GM21723 (cell line): ENCODE results near the gene SEMA6B.

Experiments
- ATAC-seq: cut with Tn5 transposase; IDR thresholded peaks from one replicate; pipeline ENCODE4 v1.9.1; 2021; ENCODE audit warnings: mild to moderate bottlenecking, moderate library complexity; ENCODE audit not compliant: unreplicated experiment

The SEMA6B gene

DNA sequence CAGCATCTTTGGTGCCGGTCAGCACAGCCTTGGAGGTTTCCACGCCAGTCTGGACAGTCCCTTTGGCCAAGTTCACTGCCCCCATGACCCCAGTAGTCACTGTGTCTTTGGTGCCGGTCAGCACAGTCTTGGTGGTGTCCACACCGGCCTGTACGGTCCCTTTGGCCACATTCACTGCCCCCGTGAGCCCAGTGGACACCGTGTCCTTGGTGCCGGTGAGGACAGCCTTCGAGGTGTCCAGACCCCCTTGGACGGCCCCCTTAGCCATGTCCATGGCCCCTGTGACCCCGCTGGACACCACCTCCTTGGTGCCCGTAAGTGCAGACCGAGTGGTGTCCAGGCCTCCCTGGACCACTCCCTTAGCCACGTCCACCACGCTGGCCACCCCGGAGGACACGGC is 46.2 kb downstream of the SEMA6B start:
- ATAC-seq, result no peak

DNA sequence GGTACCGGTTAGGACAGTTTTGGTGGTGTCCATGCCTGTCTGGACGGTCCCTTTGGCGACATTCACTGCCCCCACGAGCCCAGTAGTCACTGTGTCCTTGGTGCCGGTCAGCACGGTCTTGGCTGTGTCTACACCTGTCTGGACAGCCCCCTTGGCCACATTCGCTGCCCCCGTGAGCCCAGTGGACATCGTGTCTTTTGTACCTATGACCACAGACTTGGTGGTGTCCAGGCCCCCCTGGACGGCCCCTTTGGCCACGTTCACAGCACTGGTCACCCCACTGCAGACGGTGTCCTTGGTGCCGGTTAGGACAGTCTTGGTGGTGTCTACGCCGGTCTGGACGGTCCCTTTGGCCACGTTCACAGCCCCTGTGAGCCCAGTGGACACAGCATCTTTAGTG is 47.4 kb downstream of the SEMA6B start:
- ATAC-seq, result no peak

DNA sequence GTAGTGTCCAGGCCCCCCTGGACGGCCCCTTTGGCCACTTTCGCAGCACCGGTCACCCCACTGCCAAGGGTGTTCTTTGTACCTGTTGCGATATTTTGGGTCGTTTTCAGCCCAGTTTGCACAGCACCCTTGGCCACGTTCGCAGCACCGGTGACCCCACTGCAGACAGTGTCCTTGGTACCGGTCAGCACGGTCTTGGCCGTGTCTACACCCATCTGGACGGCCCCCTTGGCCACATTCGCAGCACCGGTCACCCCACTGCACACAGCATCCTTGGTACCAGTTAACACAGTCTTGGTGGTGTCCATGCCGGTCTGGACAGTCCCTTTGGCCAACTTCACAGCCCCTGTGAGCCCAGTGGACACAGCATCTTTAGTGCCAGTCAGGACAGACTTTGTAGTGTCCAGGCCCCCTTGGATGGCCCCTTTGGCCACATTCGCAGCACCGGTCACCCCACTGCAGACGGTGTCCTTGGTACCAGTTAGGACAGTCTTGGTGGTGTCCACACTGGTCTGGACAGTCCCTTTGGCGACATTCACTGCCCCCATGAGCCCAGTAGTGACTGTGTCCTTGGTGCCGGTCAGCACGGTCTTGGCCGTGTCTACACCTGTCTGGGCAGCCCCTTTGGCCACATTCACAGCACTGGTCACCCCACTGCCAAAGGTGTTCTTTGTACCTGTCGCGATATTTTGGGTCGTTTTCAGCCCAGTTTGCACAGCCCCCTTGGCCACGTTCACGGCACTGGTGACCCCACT is 48.0 kb downstream of the SEMA6B start:
- no peak for ATAC-seq

DNA sequence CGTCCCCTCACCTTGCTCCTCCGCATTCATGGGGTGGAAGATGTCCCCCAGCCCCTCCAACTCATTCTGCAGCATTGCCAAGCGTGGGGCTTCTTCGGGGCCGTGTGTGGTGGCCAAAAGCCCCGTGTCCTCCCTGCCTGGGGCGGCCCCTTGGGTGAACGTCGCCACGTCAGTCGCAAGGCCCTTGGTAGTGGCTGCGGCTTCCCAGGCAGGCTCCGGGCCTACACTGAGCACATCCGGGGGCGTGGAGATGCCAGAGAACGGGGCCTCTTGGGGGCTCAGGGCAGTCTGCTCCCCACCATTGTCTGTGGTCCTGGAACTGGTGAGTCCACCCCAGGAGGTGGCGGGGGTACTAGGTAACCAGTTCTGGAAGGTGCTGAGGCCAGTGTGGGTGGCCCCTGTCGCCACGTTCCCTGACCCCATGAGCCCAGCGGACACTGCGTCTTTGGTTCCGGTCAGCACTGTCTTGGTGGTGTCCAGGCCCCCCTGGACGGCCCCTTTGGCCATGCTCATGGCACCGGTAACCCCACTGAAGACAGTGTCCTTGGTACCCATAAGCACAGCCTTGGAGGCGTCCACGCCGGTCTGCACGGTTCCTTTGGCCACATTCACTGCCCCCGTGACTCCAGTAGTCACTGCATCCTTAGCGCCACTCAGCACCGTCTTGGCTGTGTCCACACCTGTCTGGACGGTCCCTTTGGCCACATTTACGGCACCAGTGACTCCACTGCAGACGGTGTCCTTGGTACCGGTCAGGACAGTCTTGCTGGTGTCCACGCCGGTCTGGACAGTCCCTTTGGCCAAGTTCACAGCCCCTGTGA is 48.8 kb downstream of the SEMA6B start:
- no peak for ATAC-seq

DNA sequence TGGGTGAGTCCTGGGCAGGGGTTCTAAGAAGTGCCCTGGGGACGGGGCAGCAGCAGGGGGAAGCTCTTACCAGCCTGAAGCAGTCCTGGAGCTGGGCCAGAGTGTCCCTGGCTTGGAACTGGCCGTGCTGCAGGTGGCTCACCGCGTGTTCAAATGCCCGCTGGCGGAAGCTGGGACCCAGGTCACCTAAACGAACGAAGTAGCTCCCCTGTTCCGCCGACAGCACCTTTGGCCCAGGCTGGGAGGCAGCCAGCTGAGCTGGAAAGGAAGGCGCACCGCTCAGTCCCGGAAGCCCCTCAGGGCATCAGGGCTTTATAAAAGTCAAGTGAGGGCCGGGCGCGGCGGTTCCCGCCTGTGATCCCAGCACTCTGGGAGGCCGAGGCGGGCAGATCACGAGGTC is 50.8 kb downstream of the SEMA6B start:
- ATAC-seq, result no peak

DNA sequence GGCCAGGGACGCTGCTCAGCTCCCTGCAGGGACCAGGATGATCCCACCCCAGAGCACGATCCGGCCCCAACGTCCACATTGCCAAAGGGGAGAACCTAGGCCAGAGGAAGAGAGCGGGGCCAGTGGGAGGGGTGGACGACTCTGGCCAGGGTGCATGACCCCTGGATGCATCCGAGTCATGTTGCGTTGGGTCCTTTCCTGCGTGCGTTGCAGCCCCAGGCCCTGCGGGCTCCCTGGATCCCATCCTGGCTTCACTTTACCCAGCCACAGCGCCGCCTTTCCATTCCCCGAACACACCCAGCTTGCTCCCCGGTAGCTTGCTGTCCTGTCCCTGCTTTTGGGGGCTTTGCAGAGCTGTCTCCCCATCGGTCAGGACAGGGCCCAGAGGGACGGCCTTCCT is 51.7 kb downstream of the SEMA6B start:
- no peak for ATAC-seq

DNA sequence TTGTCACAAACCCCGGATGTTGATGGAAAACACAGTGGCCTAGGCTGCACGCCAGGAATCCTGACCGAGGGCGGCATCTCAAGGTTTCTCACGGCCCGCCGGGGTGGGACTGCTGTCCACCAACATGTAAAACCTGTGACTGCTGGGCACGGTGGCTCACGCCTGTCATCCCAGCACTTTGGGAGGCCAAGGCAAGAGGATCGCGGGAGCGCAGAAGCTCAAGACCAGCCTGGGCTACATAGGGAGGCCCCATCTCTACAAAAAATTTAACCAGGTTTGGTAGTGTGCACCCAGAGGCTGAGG is 52.4 kb downstream of the SEMA6B start:
- no peak for ATAC-seq

DNA sequence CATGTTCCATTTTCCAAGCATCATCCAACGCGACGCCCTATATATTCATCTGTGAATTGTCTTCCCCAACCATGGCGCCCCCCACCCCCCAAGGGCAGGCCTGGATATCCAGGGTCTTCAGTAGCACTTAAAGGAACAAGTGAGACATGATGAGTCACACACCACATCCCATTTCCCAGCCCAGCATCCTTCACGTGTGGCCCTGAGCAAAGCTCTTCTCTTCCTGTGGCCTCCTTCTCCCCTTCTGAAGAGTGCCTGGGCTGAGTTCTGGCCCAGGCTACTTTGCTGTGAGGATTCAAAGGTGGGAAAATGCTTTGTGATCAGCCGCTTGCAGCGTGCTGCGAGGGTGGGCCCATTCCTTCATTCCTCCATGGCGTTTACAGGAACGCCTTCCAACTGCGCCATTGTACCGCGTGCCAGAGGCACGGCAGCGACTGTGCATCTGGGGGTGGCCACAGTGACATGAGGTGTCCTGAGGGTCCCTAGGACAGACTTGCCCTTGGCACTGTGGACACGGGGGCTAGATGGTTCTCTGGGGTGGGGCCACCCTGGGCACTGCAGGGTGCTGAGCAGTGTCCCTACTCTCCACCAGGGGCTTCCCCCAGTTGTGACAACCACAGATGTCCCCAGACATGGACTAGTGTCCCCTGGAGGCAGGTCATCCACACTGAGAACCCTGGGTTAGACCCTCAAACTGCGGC is 52.9 kb downstream of the SEMA6B start:
- ATAC-seq, result no peak

DNA sequence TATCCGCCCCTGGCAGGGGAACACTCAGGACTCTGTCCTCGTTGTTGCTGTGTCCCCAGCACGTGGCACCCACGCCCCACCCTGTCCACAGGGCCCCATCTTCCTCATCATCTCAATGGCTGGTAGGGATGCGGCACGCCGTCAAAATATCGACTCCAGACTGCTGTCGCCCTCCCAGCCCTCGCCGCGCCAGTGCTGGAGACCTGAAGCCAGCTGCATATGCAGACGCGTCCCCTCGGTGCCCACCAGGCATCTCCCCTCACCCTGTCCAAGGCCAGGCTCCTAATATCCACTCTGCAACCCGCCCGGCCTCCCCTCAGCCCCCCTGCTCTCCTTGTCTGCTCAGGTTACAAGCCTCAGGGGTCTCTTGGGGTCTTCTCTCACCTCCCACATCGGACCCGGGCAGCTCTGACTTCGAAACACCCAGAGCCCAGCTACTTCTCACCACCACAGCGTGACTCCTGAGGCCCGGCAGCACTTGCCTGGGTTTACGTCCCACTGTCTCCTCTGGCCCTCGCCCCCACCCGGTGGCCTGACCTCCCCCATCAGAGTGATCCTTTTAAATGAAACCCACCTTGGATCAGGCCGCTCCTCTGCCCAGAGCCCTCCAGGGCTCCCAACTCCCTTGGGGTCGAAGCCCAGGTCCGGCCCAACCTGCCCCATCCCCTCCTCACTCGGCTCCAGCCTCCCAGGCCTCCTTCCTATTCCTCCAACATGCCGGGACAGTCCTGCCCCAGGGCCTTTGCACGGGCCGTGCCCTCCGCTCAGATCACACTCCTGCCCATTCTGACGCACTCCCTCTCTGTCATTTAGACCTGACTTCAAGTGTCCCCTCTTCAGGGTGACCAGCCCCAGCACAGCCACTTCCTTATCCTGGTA is 53.7 kb downstream of the SEMA6B start:
- no peak for ATAC-seq

DNA sequence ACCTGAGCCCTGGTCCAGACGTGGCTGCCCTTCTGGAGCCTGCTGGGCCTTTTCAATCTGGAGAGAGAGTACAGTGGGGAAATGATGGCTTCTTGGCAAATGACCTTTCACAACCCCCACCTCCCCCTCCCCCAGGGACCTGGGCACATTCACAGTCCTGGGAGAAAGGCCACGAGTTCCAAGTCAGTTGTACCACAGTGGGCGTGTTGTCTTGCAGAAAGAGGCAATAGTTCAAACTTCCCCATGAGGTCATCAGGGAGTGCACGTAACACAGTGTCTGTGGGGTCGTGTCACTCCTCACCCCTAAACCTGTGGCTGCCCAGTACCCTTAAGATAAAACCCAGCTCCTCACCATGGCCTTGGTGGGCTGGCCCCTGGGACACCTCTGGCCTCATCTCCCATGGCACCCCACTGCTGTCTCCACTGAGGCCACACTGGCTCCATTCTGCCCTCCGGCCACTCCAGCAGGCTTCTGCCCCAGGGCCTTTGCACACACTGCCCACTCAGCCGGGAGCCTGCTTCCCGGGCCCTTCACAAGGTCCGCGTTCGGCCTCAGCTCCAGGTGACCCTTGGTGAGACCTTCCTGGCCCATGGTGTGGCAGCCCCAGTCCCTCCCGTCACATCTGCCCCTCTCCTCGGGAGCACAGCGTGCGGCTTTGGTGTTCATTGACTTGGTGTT is 54.5 kb downstream of the SEMA6B start:
- no peak for ATAC-seq

DNA sequence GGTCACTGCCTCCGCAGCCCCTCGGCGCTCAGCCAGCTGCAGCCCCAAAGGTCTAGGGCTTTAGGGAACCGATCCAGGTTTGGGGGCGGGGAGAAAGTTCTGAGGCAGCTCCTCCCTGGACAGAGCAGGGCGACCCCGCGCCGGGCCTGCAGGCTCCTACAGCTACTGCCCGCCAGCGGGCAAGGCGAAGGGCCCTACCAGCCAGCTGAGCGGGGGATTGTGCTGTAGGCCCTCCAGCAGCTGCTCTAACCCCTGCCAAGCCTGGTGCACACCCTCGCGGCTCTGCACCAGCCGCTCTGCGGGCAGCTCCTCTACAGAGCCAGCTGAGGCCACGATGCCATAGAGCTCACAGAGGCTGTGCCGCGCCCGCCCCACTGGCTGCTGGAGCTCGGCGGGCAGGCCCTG is 55.2 kb downstream of the SEMA6B start:
- no peak for ATAC-seq

DNA sequence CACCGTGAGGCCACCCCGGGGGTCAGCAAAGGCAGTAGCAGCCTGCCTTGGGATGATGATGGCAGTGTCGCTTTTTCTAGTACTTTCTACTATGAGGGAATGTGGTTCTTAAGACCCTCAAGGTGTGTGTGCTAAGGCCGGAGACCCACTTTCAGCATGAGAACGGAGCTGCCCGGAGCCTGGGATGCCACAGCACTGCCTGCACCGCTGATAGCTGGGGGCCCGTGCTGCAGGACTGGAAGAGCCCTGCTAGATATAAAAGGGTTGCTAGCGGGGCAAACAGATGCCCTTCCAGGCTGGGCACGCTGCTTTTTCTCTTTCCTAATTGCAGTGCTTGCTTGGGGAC is 55.7 kb downstream of the SEMA6B start:
- ATAC-seq, result no peak

DNA sequence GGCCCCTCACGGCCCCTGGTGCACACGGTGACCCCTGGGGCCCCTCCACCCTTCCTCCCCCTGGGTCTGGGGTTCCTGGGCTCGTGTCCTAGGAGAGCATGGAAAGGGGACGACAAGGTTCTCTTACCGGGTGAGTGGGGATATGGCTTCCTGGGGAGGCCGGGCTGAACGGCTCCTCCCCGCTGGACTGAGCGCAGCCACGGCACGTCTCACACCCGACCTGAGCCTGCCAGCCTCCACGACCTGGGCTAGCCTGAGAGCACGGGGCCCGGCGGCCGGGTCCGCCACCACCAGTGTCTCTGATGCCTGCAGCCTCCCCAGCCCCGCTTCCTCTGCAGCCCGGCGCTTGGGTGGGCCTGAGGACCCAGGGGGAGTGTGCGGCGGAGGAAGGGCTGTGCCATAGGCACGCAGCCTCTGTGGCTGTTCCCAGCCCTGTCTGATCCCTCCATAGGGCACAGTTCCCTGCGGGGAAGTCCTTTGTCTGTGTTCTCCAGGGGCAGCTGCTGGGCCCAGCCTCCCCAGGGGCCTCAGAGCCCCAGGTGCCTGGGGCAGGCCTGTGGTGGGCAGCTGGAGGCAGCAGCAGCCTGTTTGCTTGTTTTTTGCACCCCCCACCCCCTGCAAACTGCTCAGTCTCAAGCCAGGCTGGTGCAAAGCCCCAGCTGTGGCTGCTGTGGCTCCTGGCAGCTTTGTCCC is 56.2 kb downstream of the SEMA6B start:
- ATAC-seq, result no peak

DNA sequence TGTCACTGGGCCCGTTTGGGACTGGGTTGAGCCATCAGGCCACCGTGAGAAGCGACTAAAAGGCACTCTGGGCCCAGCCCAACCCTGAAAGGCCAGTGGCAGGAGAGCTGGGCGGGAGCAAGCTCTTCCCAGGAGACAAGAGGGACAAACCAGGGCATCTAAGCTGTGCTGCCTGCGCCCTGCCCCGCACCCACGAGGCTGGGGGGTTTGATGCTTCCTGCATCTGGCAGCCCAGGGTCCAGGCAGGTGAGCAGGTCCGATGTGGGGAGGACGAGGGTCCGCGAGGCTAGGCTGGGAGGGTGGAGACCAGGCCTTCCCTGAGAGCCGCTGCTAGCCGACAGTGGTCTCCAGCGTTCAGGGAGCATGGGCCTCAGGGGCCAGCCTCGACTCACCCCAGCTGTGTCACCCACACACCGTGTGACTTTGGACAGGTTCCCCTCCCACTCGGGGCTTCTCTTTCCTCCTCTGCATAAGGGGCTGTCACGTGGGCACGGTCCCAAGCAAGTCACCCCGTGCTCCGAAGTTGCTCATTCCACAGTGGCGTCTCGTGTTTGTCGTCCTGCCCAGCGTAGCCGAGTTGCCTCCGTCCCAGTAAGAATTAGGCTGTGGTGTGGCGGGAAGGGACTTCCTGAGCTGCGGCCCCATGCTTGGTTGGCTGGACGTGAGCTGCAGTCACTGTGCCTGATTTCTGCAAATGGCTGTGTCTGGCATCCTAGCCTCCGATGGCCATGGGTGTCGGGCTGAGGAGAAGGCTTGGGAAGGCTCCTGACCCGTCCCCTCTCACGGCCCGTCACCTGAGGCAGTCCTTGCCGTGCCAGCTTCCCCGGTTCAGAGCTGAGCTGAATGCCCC is 57.0 kb downstream of the SEMA6B start:
- ATAC-seq, result no peak

DNA sequence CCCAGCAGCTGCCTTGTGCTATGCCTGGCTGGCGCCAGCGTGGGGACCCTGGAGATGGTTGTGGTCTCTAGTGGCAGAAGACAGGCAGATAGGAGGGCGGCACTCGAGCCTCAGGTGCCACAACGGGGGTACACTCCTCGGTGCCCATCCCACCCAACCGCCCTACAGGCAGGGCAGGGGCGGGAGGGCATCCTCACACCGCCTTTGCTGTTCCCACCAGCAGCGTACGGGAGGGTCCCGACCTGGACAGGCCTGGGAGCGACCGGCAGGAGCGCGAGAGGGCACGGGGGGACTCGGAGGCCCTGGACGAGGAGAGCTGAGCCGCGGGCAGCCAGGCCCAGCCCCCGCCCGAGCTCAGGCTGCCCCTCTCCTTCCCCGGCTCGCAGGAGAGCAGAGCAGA is 57.8 kb downstream of the SEMA6B start:
- ATAC-seq, result no peak

DNA sequence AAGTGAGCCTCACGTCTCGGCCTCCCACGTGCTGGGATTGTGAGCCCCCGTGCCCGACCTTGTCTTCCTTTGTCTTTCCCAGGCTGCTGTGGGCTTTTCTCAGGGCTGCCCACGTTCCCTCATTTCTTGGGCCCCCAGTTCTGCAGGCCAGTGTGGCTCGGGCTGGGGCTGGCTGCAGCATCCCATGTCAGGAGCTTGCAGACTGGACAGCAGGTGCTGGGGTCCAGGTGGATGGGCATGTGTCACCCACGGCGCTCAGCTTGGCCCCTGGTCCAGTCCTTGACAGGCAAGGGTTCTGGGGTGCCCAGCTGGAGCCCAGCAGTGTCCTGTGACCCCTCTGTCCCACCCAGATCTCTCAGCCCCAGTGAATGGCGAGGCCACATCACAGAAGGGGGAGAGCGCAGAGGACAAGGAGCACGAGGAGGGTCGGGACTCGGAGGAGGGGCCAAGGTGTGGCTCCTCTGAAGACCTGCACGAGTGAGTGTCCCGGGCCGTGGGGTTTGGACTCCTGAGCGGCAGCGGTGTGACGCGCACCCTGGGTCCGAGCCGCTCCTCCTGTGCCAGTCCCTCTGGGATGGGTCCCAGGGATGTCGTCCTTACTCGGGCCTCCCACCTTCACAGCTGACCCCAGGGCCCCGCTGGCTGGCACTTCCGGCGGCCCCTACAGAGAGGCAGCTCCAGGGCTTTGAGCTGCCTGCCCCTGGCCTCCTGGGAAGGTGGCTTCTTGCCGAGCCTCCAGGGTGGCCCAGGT is 58.5 kb downstream of the SEMA6B start:
- ATAC-seq, result no peak

DNA sequence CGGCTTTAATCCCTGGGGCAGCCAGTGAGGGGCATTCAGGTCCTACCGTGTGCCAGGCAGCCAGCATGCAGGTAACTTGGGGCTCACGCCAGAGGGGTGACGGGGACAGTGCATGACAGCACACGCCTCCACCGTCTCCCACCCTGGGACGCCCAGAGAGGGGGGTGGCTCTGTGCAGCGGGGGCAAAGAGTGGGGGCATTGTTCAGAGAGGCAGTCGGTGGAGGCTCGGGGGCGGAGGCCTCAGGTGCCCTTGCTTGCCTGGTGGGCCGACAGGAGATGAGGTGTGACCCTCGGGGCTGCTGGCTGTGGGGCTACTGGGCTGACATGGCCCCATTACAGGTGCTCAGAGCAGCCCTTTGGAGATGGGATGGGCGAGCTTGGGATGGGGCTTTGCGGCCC is 59.6 kb downstream of the SEMA6B start:
- ATAC-seq, result no peak

DNA sequence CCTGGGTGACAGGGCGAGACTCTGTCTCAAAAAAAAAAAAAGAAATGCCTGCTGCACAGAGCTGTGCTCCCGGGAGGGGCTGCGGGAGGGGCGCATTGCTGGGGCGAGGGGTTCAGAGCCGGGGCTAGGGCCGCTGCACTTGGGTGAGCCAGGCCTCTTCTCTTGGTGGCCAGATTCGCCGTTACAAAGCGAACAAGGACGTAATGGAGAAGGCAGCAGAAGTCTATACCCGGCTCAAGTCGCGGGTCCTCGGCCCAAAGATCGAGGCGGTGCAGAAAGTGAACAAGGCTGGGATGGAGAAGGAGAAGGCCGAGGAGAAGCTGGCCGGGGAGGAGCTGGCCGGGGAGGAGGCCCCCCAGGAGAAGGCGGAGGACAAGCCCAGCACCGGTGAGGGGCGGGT is 60.2 kb downstream of the SEMA6B start:
- ATAC-seq, result no peak
